ENCODE measurements around the gene NFATC2.

Gene NFATC2

GRCh38 chr20:51379601-51380341, 162.7 kb downstream of the NFATC2 start:
- Histone ChIP-seq H3K4me2 (ENCODE audit: low read depth, low read length, poor library complexity, severe bottlenecking) (no peak overlapping the region), H3K9me3 (ENCODE audit: insufficient read depth, low read length) (no peaks in the 10 kb centered on the region), H3K9me2 (replicated peaks; ENCODE audit: insufficient read depth, low read length) (no peaks in the 10 kb centered on the region), H3F3A (ENCODE audit: insufficient read depth) (no peaks in the 10 kb centered on the region), H3K4me3 (ENCODE audit: insufficient read depth, low read length, poor library complexity, severe bottlenecking) (no peak overlapping the region), H3K27ac (ENCODE audit: low read depth, low read length) (no peak overlapping the region), H3K27me3 (ENCODE audit: low read length) (no peaks in the 10 kb centered on the region), H3K79me2 (ENCODE audit: insufficient read depth, low read length) (no peaks in the 10 kb centered on the region), H2AFZ (ENCODE audit: low read depth, low read length, severe bottlenecking) (no peak overlapping the region), H3K9ac (ENCODE audit: low read length) (no peak overlapping the region), H3K36me3 (ENCODE audit: low read length) (no peaks in the 10 kb centered on the region), H4K20me1 (ENCODE audit: low read depth, low read length) (no peaks in the 10 kb centered on the region)
- TF ChIP-seq EZH2phosphoT487 (conservative IDR thresholded peaks at IDR 0.05; ENCODE audit: low read length) = no peak
- no peak for TF ChIP-seq CTCF (IDR thresholded peaks at IDR 0.05; ENCODE audit: insufficient read depth, low read length, poor library complexity, severe bottlenecking)

- Histone ChIP-seq H4K20me1 (ENCODE audit: low read depth, low read length) (no peaks in the 10 kb centered on the region), H3K27me3 (ENCODE audit: low read length) (no peaks in the 10 kb centered on the region), H3K4me2 (ENCODE audit: low read depth, low read length, poor library complexity, severe bottlenecking) (no peak overlapping the region), H2AFZ (ENCODE audit: low read depth, low read length, severe bottlenecking) (no peak overlapping the region), H3K36me3 (ENCODE audit: low read length) (no peaks in the 10 kb centered on the region), H3K4me3 (ENCODE audit: insufficient read depth, low read length, poor library complexity, severe bottlenecking) (no peak overlapping the region), H3F3A (ENCODE audit: insufficient read depth) (no peaks in the 10 kb centered on the region), H3K9ac (ENCODE audit: low read length) (no peak overlapping the region), H3K79me2 (ENCODE audit: insufficient read depth, low read length) (no peaks in the 10 kb centered on the region), H3K9me2 (replicated peaks; ENCODE audit: insufficient read depth, low read length) (no peaks in the 10 kb centered on the region), H3K9me3 (ENCODE audit: insufficient read depth, low read length) (no peaks in the 10 kb centered on the region), H3K27ac (ENCODE audit: low read depth, low read length) (no peak overlapping the region)
- TF ChIP-seq EZH2phosphoT487 (conservative IDR thresholded peaks at IDR 0.05; ENCODE audit: low read length) = no peak
- no peak for TF ChIP-seq CTCF (IDR thresholded peaks at IDR 0.05; ENCODE audit: insufficient read depth, low read length, poor library complexity, severe bottlenecking)
Measured at GRCh38 chr20:51378171-51378928, 164.2 kb downstream of the NFATC2 start.

GRCh38 chr20:51377132-51377531, 165.4 kb downstream of the NFATC2 start:
- H2AFZ ChIP-seq (ENCODE audit: low read depth, low read length, severe bottlenecking) = no peak overlapping the region
- no peak for TF ChIP-seq CTCF (IDR thresholded peaks at IDR 0.05; ENCODE audit: insufficient read depth, low read length, poor library complexity, severe bottlenecking)
- TF ChIP-seq EZH2phosphoT487 (conservative IDR thresholded peaks at IDR 0.05; ENCODE audit: low read length) = no peak

More at GRCh38 chr20:51377132-51377531, 165.4 kb downstream of the NFATC2 start:
- Histone ChIP-seq H3K4me2 (ENCODE audit: low read depth, low read length, poor library complexity, severe bottlenecking) (no peak overlapping the region), H3F3A (ENCODE audit: insufficient read depth) (no peaks in the 10 kb centered on the region), H4K20me1 (ENCODE audit: low read depth, low read length) (no peaks in the 10 kb centered on the region), H3K79me2 (ENCODE audit: insufficient read depth, low read length) (no peaks in the 10 kb centered on the region), H3K36me3 (ENCODE audit: low read length) (no peaks in the 10 kb centered on the region), H3K4me3 (ENCODE audit: insufficient read depth, low read length, poor library complexity, severe bottlenecking) (no peak overlapping the region), H3K9me3 (ENCODE audit: insufficient read depth, low read length) (no peaks in the 10 kb centered on the region), H3K9me2 (replicated peaks; ENCODE audit: insufficient read depth, low read length) (no peaks in the 10 kb centered on the region), H3K27me3 (ENCODE audit: low read length) (no peaks in the 10 kb centered on the region), H3K27ac (ENCODE audit: low read depth, low read length) (no peak overlapping the region), H3K9ac (ENCODE audit: low read length) (no peak overlapping the region)

Measured in SU-DHL-6 (cell line).